HCT116 (cell line): Measurements from ENCODE around the gene CDK11A. TPM values are rescaled to one million over a fixed set of nuclear protein-coding genes. Genes with fewer than 3 reads are reported as not detected.
"Not testable (repeated sequence)": the region's sequence is repeated elsewhere in the genome, so short reads cannot be mapped to it uniquely, and the experiment has no call there.

Experiments
- ATAC-seq: fragments of 200-7000 bp; cut with Tn5 transposase; 2 replicates; pipeline ENCODE4 v1.9.1; 2020; ENCODE audit warnings: mild to moderate bottlenecking, moderate library complexity
- BruUV-seq: library from RNA; stranded (reverse); fragments of 400-500 nt; replicated peaks from 2 replicates; lab custom pipeline; 2021; lab: Mats Ljungman, UMichigan
- CTCF ChIA-PET: fragments of 300-600 bp; sonication (Branson Sonifier 250); formaldehyde crosslinking; loops from one replicate; lab custom pipeline; 2021; ENCODE audit warnings: antibody characterized with exemption; lab: Charles Lee
- POLR2A ChIA-PET: fragments of 300-600, 350-600 bp; sonication (Branson Sonifier 250); formaldehyde crosslinking; loops from one replicate; lab custom pipeline; 2021; ENCODE audit warnings: antibody characterized with exemption; lab: Charles Lee
- RAD21 ChIA-PET, 2 experiments: fragments of 300-600 bp; sonication (Branson Sonifier 250); formaldehyde crosslinking; loops; one replicate each; lab custom pipeline; 2023; ENCODE audit warnings: low total read pairs in 2 of 2; ENCODE audit not compliant: uncharacterized antibody in 2 of 2, unreplicated experiment in 2 of 2, low non-redundant PET in 1 of 2; lab: Charles Lee
- DNase-seq: peaks from one replicate; pipeline ENCODE4 v3.0.0-alpha.2; 2010; ENCODE audit warnings: low read depth, low spot score
- H2AFZ ChIP-seq: fragments of 200-600 bp; shearing (Covaris generic), sonication (generic); 2 replicates; pipeline ENCODE4 v1.6.1; 2017; ENCODE audit warnings: low read depth, mixed run types, mixed read lengths, antibody characterized with exemption, low read length; ENCODE audit not compliant: poor library complexity, severe bottlenecking
- H3K27ac ChIP-seq: 2 replicates; pipeline ENCODE4 v1.5.1; 2012; ENCODE audit warnings: low read depth, low read length
- H3K27me3 ChIP-seq: fragments of 200-600 bp; sonication (generic); 2 replicates; pipeline ENCODE4 v1.6.1; 2016; ENCODE audit warnings: mixed run types, low read length, mixed read lengths; ENCODE audit not compliant: insufficient read depth
- H3K36me3 ChIP-seq, 2 experiments: fragments of 200-500 bp in 1 of 2; fragments of 200-600 bp in 1 of 2; sonication (Bioruptor generic) in 1 of 2; sonication (generic) in 1 of 2; 2 replicates each; pipeline versions ENCODE4 v1.5.1 to v1.6.1; 2014 to 2016; ENCODE audit warnings: low read length in 2 of 2, inconsistent platforms in 1 of 2, mixed read lengths in 1 of 2, mixed run types in 1 of 2; ENCODE audit not compliant: insufficient read depth in 2 of 2, control insufficient read depth in 1 of 2
- H3K4me1 ChIP-seq, 2 experiments: fragments of 200-600 bp in 1 of 2; sonication (generic) in 1 of 2; 2 replicates each; pipeline versions ENCODE4 v1.5.1 to v1.6.1; 2012 to 2017; ENCODE audit warnings: low read length in 2 of 2, inconsistent platforms in 1 of 2, mild to moderate bottlenecking in 1 of 2, mixed read lengths in 1 of 2, mixed run types in 1 of 2, moderate library complexity in 1 of 2; ENCODE audit not compliant: insufficient read depth in 2 of 2, control insufficient read depth in 1 of 2
- H3K4me2 ChIP-seq: fragments of 200-600 bp; sonication (generic); 2 replicates; pipeline ENCODE4 v1.6.1; 2017; ENCODE audit warnings: mixed run types, low read length, mixed read lengths
- H3K4me3 ChIP-seq, 2 experiments: fragments of 200-600 bp in 1 of 2; sonication (generic) in 1 of 2; replicated peaks in 1 of 2; 2 replicates each; pipeline ENCODE4 v1.5.1; 2011 to 2016; ENCODE audit warnings: low read length in 2 of 2, control low read depth in 1 of 2, low read depth in 1 of 2, mild to moderate bottlenecking in 1 of 2, mixed read lengths in 1 of 2, mixed run types in 1 of 2
- H3K79me2 ChIP-seq: fragments of 200-600 bp; sonication (generic); 2 replicates; pipeline ENCODE4 v1.6.1; 2017; ENCODE audit warnings: mild to moderate bottlenecking, mixed run types, low read length, moderate library complexity, mixed read lengths; ENCODE audit not compliant: insufficient read depth
- H3K9ac ChIP-seq: fragments of 200-600 bp; sonication (generic); 2 replicates; pipeline ENCODE4 v1.6.1; 2016; ENCODE audit warnings: low read length, mixed read lengths
- H3K9me2 ChIP-seq: fragments of 200-600 bp; sonication (generic), shearing (Covaris generic); 2 replicates; pipeline ENCODE4 v1.6.1; 2017; ENCODE audit warnings: mixed run types, mild to moderate bottlenecking, moderate library complexity; ENCODE audit not compliant: insufficient read depth
- H3K9me3 ChIP-seq, 2 experiments: fragments of 200-500 bp in 1 of 2; fragments of 200-600 bp in 1 of 2; sonication (Bioruptor generic) in 1 of 2; sonication (generic) in 1 of 2; 2 replicates each; pipeline ENCODE4 v1.6.1; 2014 to 2017; ENCODE audit warnings: low read length in 2 of 2, mixed read lengths in 2 of 2, inconsistent platforms in 1 of 2, low read depth in 1 of 2, mild to moderate bottlenecking in 1 of 2, mixed run types in 1 of 2, moderate library complexity in 1 of 2; ENCODE audit not compliant: control insufficient read depth in 1 of 2, insufficient read depth in 1 of 2
- H4K20me1 ChIP-seq: fragments of 200-600 bp; sonication (generic), shearing (Covaris generic); 2 replicates; pipeline ENCODE4 v1.6.1; 2017; ENCODE audit warnings: mixed run types, mild to moderate bottlenecking, moderate library complexity; ENCODE audit not compliant: insufficient read depth
- SRF ChIP-seq: IDR thresholded peaks from 2 replicates; pipeline ENCODE4 v1.6.1; 2012; ENCODE audit warnings: low read depth
- TCF7L2 ChIP-seq: IDR thresholded peaks from 2 replicates; pipeline ENCODE4 v1.7.0; 2011; ENCODE audit warnings: borderline replicate concordance, inconsistent platforms; ENCODE audit not compliant: insufficient read depth, insufficient read length; ENCODE audit errors: extremely low read depth
- ZBTB33 ChIP-seq: IDR thresholded peaks from 2 replicates; pipeline ENCODE4 v1.6.1; 2011; ENCODE audit warnings: mild to moderate bottlenecking, low read length, moderate library complexity; ENCODE audit not compliant: insufficient replicate concordance; ENCODE audit errors: extremely low read depth
- intact Hi-C: fragments of 100-400 bp; cut with micrococcal nuclease; formaldehyde crosslinking; loops from 2 replicates; pipeline ENCODE4 v1.10.0; 2022
- total RNA-seq: library from RNA; stranded (reverse); gene quantifications from one replicate; pipeline ENCODE4 v1.2.1, GENCODE V29; 2021; ENCODE audit not compliant: unreplicated experiment

The CDK11A gene
- total RNA-seq, 1 experiment from 2014 or later, result 61.0 TPM

GRCh38 chr1:1689526-1689925, 34.6 kb downstream of the CDK11A start:
- H3K9ac ChIP-seq, H2AFZ ChIP-seq, H3K4me2 ChIP-seq, H4K20me1 ChIP-seq, H3K27ac ChIP-seq, H3K27me3 ChIP-seq, DNase-seq, intact Hi-C loops, POLR2A ChIA-PET, ATAC-seq, H3K36me3 ChIP-seq, CTCF ChIA-PET, H3K4me3 ChIP-seq, BruUV-seq, H3K9me2 ChIP-seq, RAD21 ChIA-PET, H3K9me3 ChIP-seq: not testable (repeated sequence)
- Histone ChIP-seq H3K4me1 (peaks cover 21 to 27% of the 10 kb centered on the region in 2 experiments), H3K79me2 (peaks cover 12% of the 10 kb centered on the region; the same call in 1 of the 2 replicates)

GRCh38 chr1:1687846-1688245, 36.3 kb downstream of the CDK11A start:
- POLR2A ChIA-PET, result no interaction called here
- CTCF ChIA-PET, result no interaction called here
- Histone ChIP-seq H2AFZ (no peak overlapping the region), H4K20me1 (no peaks in the 10 kb centered on the region), H3K27me3 (no peaks in the 10 kb centered on the region), H3K4me2 (no peak overlapping the region), H3K79me2 (peaks cover 15% of the 10 kb centered on the region; the same call in 1 of the 2 replicates), H3K27ac (no peak overlapping the region), H3K9ac (no peak overlapping the region), H3K4me1 (peaks cover 19 to 23% of the 10 kb centered on the region in 2 experiments), H3K9me2 (no peaks in the 10 kb centered on the region), H3K4me3 (no peak overlapping the region), H3K36me3 (no peaks in the 10 kb centered on the region), H3K9me3 (no peaks in the 10 kb centered on the region)
- TF ChIP-seq SRF, result no peak
- TF ChIP-seq ZBTB33, result no peak
- TF ChIP-seq TCF7L2, result no peak
- no TSS peak for BruUV-seq
- RAD21 ChIA-PET, result no interaction called here
- intact Hi-C loops, result no loop called here
- ATAC-seq, result no peak
- DNase-seq, result no peak
